GM23338 (cell line): ENCODE measurements around the gene CLDN2. TPM values are rescaled to one million over a fixed set of nuclear protein-coding genes. Genes with fewer than 3 reads are reported as not detected.

Experiments used
- ATAC-seq: fragments of 200-7000 bp; cut with Tn5 transposase; 3 replicates; pipeline ENCODE4 v1.9.1; 2020
- DNase-seq: peaks from one replicate; pipeline ENCODE4 v3.0.0-alpha.2; 2015; ENCODE audit warnings: low spot score
- H2AFZ ChIP-seq: fragments of 200-600 bp; sonication (generic); 2 replicates; pipeline ENCODE4 v1.8.0; 2016; ENCODE audit warnings: antibody characterized with exemption, mild to moderate bottlenecking, moderate library complexity
- H3F3A ChIP-seq: fragments of 200-600 bp; sonication (generic); replicated peaks from 2 replicates; pipeline ENCODE4 v1.8.0; 2017; ENCODE audit warnings: antibody characterized with exemption, mixed run types, low read depth
- H3K27ac ChIP-seq: fragments of 200-600 bp; sonication (generic); 2 replicates; pipeline ENCODE4 v1.6.1; 2016; ENCODE audit warnings: low read depth
- H3K27me3 ChIP-seq: fragments of 200-600 bp; sonication (generic); 2 replicates; pipeline ENCODE4 v1.8.0; 2016; ENCODE audit warnings: mild to moderate bottlenecking, mixed run types, moderate library complexity; ENCODE audit not compliant: insufficient read depth
- H3K36me3 ChIP-seq: fragments of 200-600 bp; sonication (generic); 2 replicates; pipeline ENCODE4 v1.8.0; 2016; ENCODE audit warnings: mild to moderate bottlenecking; ENCODE audit not compliant: insufficient read depth
- H3K4me1 ChIP-seq: fragments of 200-600 bp; sonication (generic); 2 replicates; pipeline ENCODE4 v1.8.0; 2016; ENCODE audit warnings: mild to moderate bottlenecking, moderate library complexity; ENCODE audit not compliant: insufficient read depth
- H3K4me2 ChIP-seq: fragments of 200-600 bp; sonication (generic); 2 replicates; pipeline ENCODE4 v1.7.1; 2017; ENCODE audit warnings: mixed run types
- H3K4me3 ChIP-seq: fragments of 200-600 bp; sonication (generic); 2 replicates; pipeline ENCODE4 v1.6.1; 2016; ENCODE audit warnings: mixed run types
- H3K79me2 ChIP-seq: fragments of 200-600 bp; sonication (generic); replicated peaks from 2 replicates; pipeline ENCODE4 v1.8.0; 2017; ENCODE audit warnings: mild to moderate bottlenecking; ENCODE audit not compliant: insufficient read depth
- H3K9me2 ChIP-seq: fragments of 200-600 bp; sonication (generic); 2 replicates; pipeline ENCODE4 v1.8.0; 2017; ENCODE audit not compliant: insufficient read depth
- H4K20me1 ChIP-seq: fragments of 200-600 bp; sonication (generic); replicated peaks from 2 replicates; pipeline ENCODE4 v1.8.0; 2017; ENCODE audit warnings: mild to moderate bottlenecking; ENCODE audit not compliant: insufficient read depth
- H3K27ac Mint-ChIP-seq: 2 replicates; pipeline ENCODE4 v1.8.0; 2020; ENCODE audit warnings: inconsistent platforms, mild to moderate bottlenecking, moderate library complexity, mixed read lengths
- H3K27me3 Mint-ChIP-seq: 3 replicates; pipeline ENCODE4 v1.8.0; 2022; ENCODE audit warnings: low read depth, mild to moderate bottlenecking, moderate library complexity, mixed read lengths, inconsistent platforms; ENCODE audit not compliant: insufficient read depth, poor library complexity
- H3K36me3 Mint-ChIP-seq: 3 replicates; pipeline ENCODE4 v1.8.0; 2021; ENCODE audit warnings: low read depth, mild to moderate bottlenecking, inconsistent platforms, moderate library complexity, mixed read lengths
- H3K4me1 Mint-ChIP-seq: 3 replicates; pipeline ENCODE4 v1.8.0; 2020; ENCODE audit warnings: mild to moderate bottlenecking, inconsistent platforms, mixed read lengths
- H3K4me3 Mint-ChIP-seq: 3 replicates; pipeline ENCODE4 v1.8.0; 2021; ENCODE audit warnings: moderate library complexity, mild to moderate bottlenecking, inconsistent platforms, mixed read lengths
- H3K9me3 Mint-ChIP-seq: 3 replicates; pipeline ENCODE4 v1.8.0; 2020; ENCODE audit warnings: moderate library complexity, mild to moderate bottlenecking, inconsistent platforms, mixed read lengths
- CREB1 ChIP-seq: fragments of 250-450 bp; sonication (Bioruptor Pico); IDR thresholded peaks from 2 replicates; pipeline ENCODE4 v1.5.0; 2020; ENCODE audit warnings: low read depth, mild to moderate bottlenecking, moderate library complexity
- CTCF ChIP-seq, 2 experiments: fragments of 200-600 bp in 1 of 2; sonication (generic) in 1 of 2; conservative IDR thresholded peaks; 2 replicates each; pipeline versions ENCODE4 v1.5.1 to v1.6.1; 2016 to 2017; ENCODE audit warnings: antibody characterized with exemption in 2 of 2, low read depth in 2 of 2, mild to moderate bottlenecking in 2 of 2, moderate library complexity in 1 of 2
- ETS1 ChIP-seq: IDR thresholded peaks from 2 replicates; pipeline ENCODE4 v1.6.1; 2016; ENCODE audit warnings: antibody characterized with exemption
- EZH2 ChIP-seq: fragments of 200-600 bp; sonication (generic); IDR thresholded peaks from one replicate; pipeline ENCODE4 v1.8.0; 2017; ENCODE audit warnings: antibody characterized with exemption, mild to moderate bottlenecking, low read depth; ENCODE audit not compliant: unreplicated experiment
- EZH2phosphoT487 ChIP-seq: fragments of 200-600 bp; sonication (generic); IDR thresholded peaks from one replicate; pipeline ENCODE4 v1.8.1; 2018; ENCODE audit warnings: antibody characterized with exemption; ENCODE audit not compliant: unreplicated experiment
- JUNB ChIP-seq: IDR thresholded peaks from one replicate; pipeline ENCODE4 v1.6.1; 2016; ENCODE audit warnings: antibody characterized with exemption; ENCODE audit not compliant: unreplicated experiment
- NANOG ChIP-seq: IDR thresholded peaks from 2 replicates; pipeline ENCODE4 v1.6.1; 2016; ENCODE audit warnings: antibody characterized with exemption, borderline replicate concordance
- POLR2AphosphoS5 ChIP-seq: IDR thresholded peaks from 2 replicates; pipeline ENCODE4 v1.6.1; 2016; ENCODE audit warnings: antibody characterized with exemption, low read depth
- STAT1 ChIP-seq: IDR thresholded peaks from one replicate; pipeline ENCODE4 v1.6.1; 2016; ENCODE audit warnings: antibody characterized with exemption; ENCODE audit not compliant: unreplicated experiment
- ZNF114 ChIP-seq: fragments of 250-450 bp; sonication (Bioruptor Pico); IDR thresholded peaks from 2 replicates; pipeline ENCODE4 v1.5.0; 2020; ENCODE audit warnings: mild to moderate bottlenecking, moderate library complexity
- ZNF331 ChIP-seq: fragments of 250-450 bp; sonication (Bioruptor Pico); IDR thresholded peaks from 2 replicates; pipeline ENCODE4 v1.5.0; 2020; ENCODE audit warnings: low read depth, mild to moderate bottlenecking, moderate library complexity
- ZNF462 ChIP-seq: fragments of 250-450 bp; sonication (Bioruptor Pico); IDR thresholded peaks from 2 replicates; pipeline ENCODE4 v1.5.0; 2020; ENCODE audit warnings: mild to moderate bottlenecking, moderate library complexity
- polyA plus RNA-seq: library from polyadenylated mRNA; unstranded; fragments of >200 nt; fragmentation: Nextera tagmentation; extraction: Ambion mirVana; gene quantifications from 2 replicates; pipeline ENCODE4 v1.2.1, GENCODE V29; 2016
- total RNA-seq: library from RNA; depleted of rRNA; stranded (reverse); fragments of >200 nt; shearing (Covaris generic); gene quantifications from 2 replicates; pipeline ENCODE4 v1.2.3, GENCODE V29; 2014
- TF ChIP-seq, protein P1 (sequence below): IDR thresholded peaks from one replicate; pipeline ENCODE4 v1.6.1; 2018; ENCODE audit warnings: antibody characterized with exemption; ENCODE audit not compliant: unreplicated experiment

The CLDN2 gene
- total and polyA plus RNA-seq, 2 experiments from 2014 or later = not detected

DNA sequence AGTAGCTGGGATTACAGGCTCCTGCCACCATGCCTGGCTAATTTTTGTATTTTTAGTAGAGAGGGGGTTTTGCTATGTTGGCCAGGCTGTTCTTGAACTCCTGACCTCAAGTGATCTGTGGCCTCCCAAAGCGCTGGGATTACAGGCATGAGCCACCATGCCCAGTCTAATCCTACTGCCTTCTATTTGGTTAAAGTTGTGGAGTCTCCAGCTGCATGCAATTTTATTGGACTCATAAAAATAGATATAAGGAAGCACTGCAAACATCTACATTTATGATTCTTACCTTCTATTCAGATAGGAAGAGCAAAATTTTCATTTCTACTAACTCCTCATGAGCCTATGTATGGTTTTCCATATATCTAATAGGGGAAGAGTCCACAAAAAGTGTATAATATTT is 30.7 kb upstream of the CLDN2 start:
- Histone ChIP-seq H3K79me2 (no peaks in the 10 kb centered on the region), H3K4me2 (no peak overlapping the region), H3K4me3 (no peak overlapping the region), H2AFZ (no peak overlapping the region), H3F3A (no peaks in the 10 kb centered on the region), H3K27ac (no peak overlapping the region), H4K20me1 (no peaks in the 10 kb centered on the region), H3K36me3 (no peaks in the 10 kb centered on the region), H3K4me1 (no peaks in the 10 kb centered on the region), H3K9me2 (no peaks in the 10 kb centered on the region), H3K27me3 (no peaks in the 10 kb centered on the region)
- no peak for TF ChIP-seq POLR2AphosphoS5
- TF ChIP-seq ZNF114 = no peak
- TF ChIP-seq NANOG = no peak
- TF ChIP-seq EZH2 = no peak
- no peak for TF ChIP-seq ZNF462 (CRISPR knock-in tag)
- no peak for TF ChIP-seq ZNF331 (CRISPR knock-in tag)
- no peak for TF ChIP-seq JUNB
- TF ChIP-seq, protein P1, sequence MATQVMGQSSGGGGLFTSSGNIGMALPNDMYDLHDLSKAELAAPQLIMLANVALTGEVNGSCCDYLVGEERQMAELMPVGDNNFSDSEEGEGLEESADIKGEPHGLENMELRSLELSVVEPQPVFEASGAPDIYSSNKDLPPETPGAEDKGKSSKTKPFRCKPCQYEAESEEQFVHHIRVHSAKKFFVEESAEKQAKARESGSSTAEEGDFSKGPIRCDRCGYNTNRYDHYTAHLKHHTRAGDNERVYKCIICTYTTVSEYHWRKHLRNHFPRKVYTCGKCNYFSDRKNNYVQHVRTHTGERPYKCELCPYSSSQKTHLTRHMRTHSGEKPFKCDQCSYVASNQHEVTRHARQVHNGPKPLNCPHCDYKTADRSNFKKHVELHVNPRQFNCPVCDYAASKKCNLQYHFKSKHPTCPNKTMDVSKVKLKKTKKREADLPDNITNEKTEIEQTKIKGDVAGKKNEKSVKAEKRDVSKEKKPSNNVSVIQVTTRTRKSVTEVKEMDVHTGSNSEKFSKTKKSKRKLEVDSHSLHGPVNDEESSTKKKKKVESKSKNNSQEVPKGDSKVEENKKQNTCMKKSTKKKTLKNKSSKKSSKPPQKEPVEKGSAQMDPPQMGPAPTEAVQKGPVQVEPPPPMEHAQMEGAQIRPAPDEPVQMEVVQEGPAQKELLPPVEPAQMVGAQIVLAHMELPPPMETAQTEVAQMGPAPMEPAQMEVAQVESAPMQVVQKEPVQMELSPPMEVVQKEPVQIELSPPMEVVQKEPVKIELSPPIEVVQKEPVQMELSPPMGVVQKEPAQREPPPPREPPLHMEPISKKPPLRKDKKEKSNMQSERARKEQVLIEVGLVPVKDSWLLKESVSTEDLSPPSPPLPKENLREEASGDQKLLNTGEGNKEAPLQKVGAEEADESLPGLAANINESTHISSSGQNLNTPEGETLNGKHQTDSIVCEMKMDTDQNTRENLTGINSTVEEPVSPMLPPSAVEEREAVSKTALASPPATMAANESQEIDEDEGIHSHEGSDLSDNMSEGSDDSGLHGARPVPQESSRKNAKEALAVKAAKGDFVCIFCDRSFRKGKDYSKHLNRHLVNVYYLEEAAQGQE = no peak
- no peak for TF ChIP-seq EZH2phosphoT487
- TF ChIP-seq STAT1 = no peak
- TF ChIP-seq CTCF (conservative IDR thresholded peaks at IDR 0.05; ENCODE audit: low read depth in 2 of 2) = no peak
- TF ChIP-seq ETS1 = no peak
- no peak for TF ChIP-seq CREB1 (CRISPR knock-in tag)
- ATAC-seq (no peak), DNase-seq (no peak)
- Mint-ChIP-seq H3K4me3 (no peak overlapping the region), H3K9me3 (no peaks in the 10 kb centered on the region), H3K36me3 (no peaks in the 10 kb centered on the region), H3K27ac (no peak overlapping the region), H3K27me3 (peaks cover 2% of the 10 kb centered on the region), H3K4me1 (no peaks in the 10 kb centered on the region)
